Measurements from ENCODE around the gene SH3GL1.

The SH3GL1 gene

GRCh38 chr19:4400135-4400936 lies at the start of gene SH3GL1:
Gene SH3GL1, minus strand, starts transcription at chr19:4400547. Its CDS starts 179 bp downstream, at chr19:4400368.
- TF ChIP-seq CTCF (IDR thresholded peaks at IDR 0.05; ENCODE audit: low read depth, low read length), result peak; percentile 93
- Histone ChIP-seq H3K9me3 (ENCODE audit: severe bottlenecking) (no peaks in the 10 kb centered on the region), H3K4me3 (ENCODE audit: low read depth, low read length) (peak within 1 kb of the TSS; percentile 90), H3K36me3 (peaks cover 52% of the 10 kb centered on the region), H3K27me3 (ENCODE audit: insufficient read depth, low read depth, severe bottlenecking) (no peaks in the 10 kb centered on the region), H3K27ac (peak within 1 kb of the TSS; percentile 89)
- DNase-seq, result peak; percentile 84

- Histone ChIP-seq H3K27me3 (ENCODE audit: insufficient read depth, low read depth, severe bottlenecking) (no peaks in the 10 kb centered on the region), H3K36me3 (peaks cover 91% of the 10 kb centered on the region), H3K9me3 (ENCODE audit: severe bottlenecking) (no peaks in the 10 kb centered on the region), H3K4me3 (ENCODE audit: low read depth, low read length) (no peak overlapping the region), H3K27ac (no peak overlapping the region)
- DNase-seq, result no peak
- no peak for TF ChIP-seq CTCF (IDR thresholded peaks at IDR 0.05; ENCODE audit: low read depth, low read length)
These were observed 49.3 kb upstream of the SH3GL1 start for GRCh38 chr19:4449639-4450028.

GRCh38 chr19:4449022-4449638 lies 48.8 kb upstream of the SH3GL1 start:
- TF ChIP-seq CTCF (IDR thresholded peaks at IDR 0.05; ENCODE audit: low read depth, low read length), result no peak
- no peak overlapping the region for H3K4me3 ChIP-seq (ENCODE audit: low read depth, low read length)
- no peak overlapping the region for H3K27ac ChIP-seq
- peaks cover 93% of the 10 kb centered on the region for H3K36me3 ChIP-seq
- DNase-seq, result no peak
- H3K27me3 ChIP-seq (ENCODE audit: insufficient read depth, low read depth, severe bottlenecking), result no peaks in the 10 kb centered on the region
- no peaks in the 10 kb centered on the region for H3K9me3 ChIP-seq (ENCODE audit: severe bottlenecking)

GRCh38 chr19:4448147-4448985 lies 48.0 kb upstream of the SH3GL1 start:
- H3K27ac ChIP-seq, result no peak overlapping the region
- no peaks in the 10 kb centered on the region for H3K9me3 ChIP-seq (ENCODE audit: severe bottlenecking)
- H3K4me3 ChIP-seq (ENCODE audit: low read depth, low read length), result no peak overlapping the region
- no peak for DNase-seq
- no peak for TF ChIP-seq CTCF (IDR thresholded peaks at IDR 0.05; ENCODE audit: low read depth, low read length)
- peaks cover 93% of the 10 kb centered on the region for H3K36me3 ChIP-seq
- no peaks in the 10 kb centered on the region for H3K27me3 ChIP-seq (ENCODE audit: insufficient read depth, low read depth, severe bottlenecking)

GRCh38 chr19:4447327-4448146 lies 47.2 kb upstream of the SH3GL1 start:
- Histone ChIP-seq H3K9me3 (ENCODE audit: severe bottlenecking) (no peaks in the 10 kb centered on the region), H3K27ac (no peak overlapping the region), H3K4me3 (ENCODE audit: low read depth, low read length) (no peak overlapping the region), H3K36me3 (peaks cover 90% of the 10 kb centered on the region), H3K27me3 (ENCODE audit: insufficient read depth, low read depth, severe bottlenecking) (no peaks in the 10 kb centered on the region)
- DNase-seq, result no peak
- 0 out of 2 replicates have a peak, but pooled peaks have one; percentile 14 for TF ChIP-seq CTCF (IDR thresholded peaks at IDR 0.05; ENCODE audit: low read depth, low read length)
